SU-DHL-6 (cell line): ENCODE results near the gene CTNNA2.

ENCODE experiments used
- H2AFZ ChIP-seq: fragments of 200-600 bp; sonication (generic); 2 replicates; pipeline ENCODE4 v1.6.1; 2014; ENCODE audit warnings: low read depth, mild to moderate bottlenecking, moderate library complexity, mixed read lengths, antibody characterized with exemption, low read length; ENCODE audit not compliant: severe bottlenecking
- H3F3A ChIP-seq: fragments of 200-600 bp; shearing (Covaris generic); 2 replicates; pipeline ENCODE4 v1.6.0; 2016; ENCODE audit warnings: antibody characterized with exemption, mild to moderate bottlenecking; ENCODE audit not compliant: insufficient read depth
- H3K27ac ChIP-seq: fragments of 200-600 bp; sonication (generic); 2 replicates; pipeline ENCODE4 v1.5.1; 2016; ENCODE audit warnings: low read depth, mild to moderate bottlenecking, low read length, moderate library complexity, mixed read lengths
- H3K27me3 ChIP-seq: fragments of 200-600 bp; sonication (generic), shearing (Covaris generic); 2 replicates; pipeline ENCODE4 v1.6.0; 2014; ENCODE audit warnings: mild to moderate bottlenecking, low read length
- H3K36me3 ChIP-seq: fragments of 200-600 bp; sonication (generic); 2 replicates; pipeline ENCODE4 v1.6.1; 2014; ENCODE audit warnings: mild to moderate bottlenecking, low read length, mixed read lengths
- H3K4me2 ChIP-seq: fragments of 300-600, 200-600 bp; shearing (Covaris generic), sonication (generic); 2 replicates; pipeline ENCODE4 v1.6.0; 2014; ENCODE audit warnings: low read length, low read depth, mild to moderate bottlenecking; ENCODE audit not compliant: poor library complexity, severe bottlenecking
- H3K4me3 ChIP-seq: fragments of 200-600 bp; sonication (generic); 2 replicates; pipeline ENCODE4 v1.5.1; 2014; ENCODE audit warnings: antibody characterized with exemption, low read length, mild to moderate bottlenecking, mixed read lengths; ENCODE audit not compliant: insufficient read depth, poor library complexity, severe bottlenecking
- H3K79me2 ChIP-seq: fragments of 200-600 bp; sonication (generic); 2 replicates; pipeline ENCODE4 v1.6.1; 2014; ENCODE audit warnings: mild to moderate bottlenecking, low read length, moderate library complexity; ENCODE audit not compliant: insufficient read depth
- H3K9ac ChIP-seq: fragments of 200-600 bp; sonication (generic); 2 replicates; pipeline ENCODE4 v1.7.0; 2014; ENCODE audit warnings: mild to moderate bottlenecking, low read length
- H3K9me2 ChIP-seq: fragments of 200-600 bp; sonication (generic); replicated peaks from 2 replicates; pipeline ENCODE4 v1.6.1; 2014; ENCODE audit warnings: low read length; ENCODE audit not compliant: insufficient read depth
- H3K9me3 ChIP-seq: fragments of 200-600 bp; sonication (generic); 2 replicates; pipeline ENCODE4 v1.6.1; 2014; ENCODE audit warnings: low read length, mixed read lengths; ENCODE audit not compliant: insufficient read depth
- H4K20me1 ChIP-seq: fragments of 200-600 bp; sonication (generic); 2 replicates; pipeline ENCODE4 v1.6.1; 2014; ENCODE audit warnings: low read depth, mild to moderate bottlenecking, antibody characterized with exemption, low read length, moderate library complexity, mixed read lengths
- CTCF ChIP-seq: fragments of 200-600 bp; sonication (generic); IDR thresholded peaks from one replicate; pipeline ENCODE4 v1.5.1; 2017; ENCODE audit warnings: antibody characterized with exemption, mild to moderate bottlenecking, low read length, moderate library complexity; ENCODE audit not compliant: insufficient read depth, poor library complexity, severe bottlenecking
- EZH2phosphoT487 ChIP-seq: fragments of 200-600 bp; sonication (generic), shearing (Covaris generic); conservative IDR thresholded peaks from 2 replicates; pipeline ENCODE4 v1.6.1; 2018; ENCODE audit warnings: mild to moderate bottlenecking, antibody characterized with exemption, low read length, moderate library complexity, mixed read lengths

The CTNNA2 gene

GRCh38 chr2:80393991-80394390, 881.1 kb downstream of the CTNNA2 start:
- Histone ChIP-seq H3K9ac (no peak overlapping the region), H3K4me2 (no peak overlapping the region), H3K27ac (no peak overlapping the region), H3K27me3 (no peaks in the 10 kb centered on the region), H3K36me3 (no peaks in the 10 kb centered on the region), H3F3A (no peaks in the 10 kb centered on the region), H4K20me1 (no peaks in the 10 kb centered on the region), H3K9me3 (no peaks in the 10 kb centered on the region), H2AFZ (no peak overlapping the region), H3K4me3 (no peak overlapping the region), H3K79me2 (no peaks in the 10 kb centered on the region), H3K9me2 (no peaks in the 10 kb centered on the region)
- TF ChIP-seq EZH2phosphoT487 (no peak), CTCF (no peak)

GRCh38 chr2:80395251-80395650, 882.4 kb downstream of the CTNNA2 start:
- no peak overlapping the region for H3K9ac ChIP-seq
- H3K27ac ChIP-seq, result no peak overlapping the region
- H2AFZ ChIP-seq, result no peak overlapping the region
- H3K4me3 ChIP-seq, result no peak overlapping the region
- no peaks in the 10 kb centered on the region for H3F3A ChIP-seq
- H3K9me3 ChIP-seq, result no peaks in the 10 kb centered on the region
- H3K36me3 ChIP-seq, result no peaks in the 10 kb centered on the region
- TF ChIP-seq EZH2phosphoT487 (no peak), CTCF (no peak)
- no peak overlapping the region for H3K4me2 ChIP-seq
- H3K9me2 ChIP-seq, result no peaks in the 10 kb centered on the region
- H3K27me3 ChIP-seq, result no peaks in the 10 kb centered on the region
- no peaks in the 10 kb centered on the region for H3K79me2 ChIP-seq
- H4K20me1 ChIP-seq, result no peaks in the 10 kb centered on the region

- no peak overlapping the region for H3K4me3 ChIP-seq
- no peaks in the 10 kb centered on the region for H3K36me3 ChIP-seq
- H3K9ac ChIP-seq, result no peak overlapping the region
- no peaks in the 10 kb centered on the region for H3K27me3 ChIP-seq
- no peak overlapping the region for H3K27ac ChIP-seq
- no peak overlapping the region for H3K4me2 ChIP-seq
- TF ChIP-seq CTCF, result no peak
- no peaks in the 10 kb centered on the region for H3K79me2 ChIP-seq
- no peak overlapping the region for H2AFZ ChIP-seq
- H3F3A ChIP-seq, result no peaks in the 10 kb centered on the region
- no peaks in the 10 kb centered on the region for H3K9me3 ChIP-seq
- H4K20me1 ChIP-seq, result no peaks in the 10 kb centered on the region
- H3K9me2 ChIP-seq, result no peaks in the 10 kb centered on the region
These were observed 883.4 kb downstream of the CTNNA2 start for GRCh38 chr2:80396276-80396675.

- Histone ChIP-seq H3K9me3 (no peaks in the 10 kb centered on the region), H3F3A (no peaks in the 10 kb centered on the region), H3K36me3 (no peaks in the 10 kb centered on the region), H3K27ac (no peak overlapping the region), H3K79me2 (no peaks in the 10 kb centered on the region), H3K4me2 (no peak overlapping the region), H3K27me3 (no peaks in the 10 kb centered on the region), H3K9me2 (no peaks in the 10 kb centered on the region), H4K20me1 (no peaks in the 10 kb centered on the region), H2AFZ (no peak overlapping the region), H3K4me3 (no peak overlapping the region), H3K9ac (no peak overlapping the region)
- TF ChIP-seq EZH2phosphoT487 (no peak), CTCF (no peak)
These were observed 890.2 kb downstream of the CTNNA2 start for GRCh38 chr2:80403081-80403480.
